Esophagus squamous epithelium (tissue), 4 donors: Measurements from ENCODE around the gene NT5DC4.

Experiments
- CTCF ChIP-seq, 6 experiments: fragments of 450-650 bp in 4 of 6; fragments of 200-600 bp in 2 of 6; sonication (generic) in 2 of 6; IDR thresholded peaks; one replicate each; pipeline ENCODE4 v1.5.1; 2016 to 2019; ENCODE audit warnings: antibody characterized with exemption in 6 of 6, mild to moderate bottlenecking in 4 of 6, moderate library complexity in 4 of 6
- POLR2A ChIP-seq, 4 donors: fragments of 450-650 bp; IDR thresholded peaks; one replicate each; pipeline ENCODE4 v1.6.1; 2017; ENCODE audit warnings: antibody characterized with exemption in 4 of 4, mild to moderate bottlenecking in 4 of 4, moderate library complexity in 3 of 4

DNA sequence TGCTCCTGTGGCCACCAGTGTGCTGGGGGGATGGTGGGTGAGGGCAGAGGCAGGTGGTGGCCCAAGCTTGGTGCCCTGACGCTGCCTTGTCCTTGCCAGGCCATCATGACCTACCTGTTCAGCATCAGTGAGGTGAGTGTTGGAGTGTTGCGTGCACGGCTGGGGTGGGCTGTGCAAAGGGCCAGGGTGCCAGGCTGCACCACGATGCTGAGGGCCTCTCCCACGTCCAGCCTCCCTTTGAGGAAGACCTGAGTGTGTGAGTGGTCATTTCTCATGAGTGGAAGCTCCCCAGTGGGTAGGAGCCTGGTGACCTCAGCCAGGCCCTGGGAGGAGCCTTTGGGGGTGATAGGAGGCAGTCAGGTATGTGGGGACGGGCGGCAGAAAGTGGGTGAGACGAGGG, 3.2 kb downstream of the NT5DC4 start:
- TF ChIP-seq CTCF (IDR thresholded peaks at IDR 0.05) (no peak), POLR2A (IDR thresholded peaks at IDR 0.05) (no peak)
